GM21619 (cell line): ENCODE data around the gene HNRNPH2.

Experiments used
- ATAC-seq: cut with Tn5 transposase; IDR thresholded peaks from one replicate; pipeline ENCODE4 v1.9.1; 2021; ENCODE audit not compliant: unreplicated experiment

HNRNPH2 gene

GRCh38 chrX:101394372-101394771, 13.7 kb upstream of the HNRNPH2 start:
- no peak for ATAC-seq

GRCh38 chrX:101395789-101396188, 12.2 kb upstream of the HNRNPH2 start:
- ATAC-seq, result no peak

GRCh38 chrX:101397779-101398178, 10.2 kb upstream of the HNRNPH2 start:
- ATAC-seq, result no peak

GRCh38 chrX:101398694-101399093, 9.3 kb upstream of the HNRNPH2 start:
- no peak for ATAC-seq

- no peak for ATAC-seq
Observed at GRCh38 chrX:101399825-101400224, 8.2 kb upstream of the HNRNPH2 start.

- peak; percentile 0 for ATAC-seq
Observed at GRCh38 chrX:101407167-101407747, 765 bp upstream of the HNRNPH2 start.

- ATAC-seq, result no peak
Observed at GRCh38 chrX:101408532-101408841, 465 bp downstream of the HNRNPH2 start.

- ATAC-seq, result no peak
Observed at GRCh38 chrX:101409043-101409442, 1.0 kb downstream of the HNRNPH2 start.

GRCh38 chrX:101410461-101410860, 2.4 kb downstream of the HNRNPH2 start:
- ATAC-seq, result no peak

GRCh38 chrX:101411984-101412383, 4.0 kb downstream of the HNRNPH2 start:
- ATAC-seq, result no peak

GRCh38 chrX:101415180-101416145, 7.4 kb downstream of the HNRNPH2 start:
- ATAC-seq, result peak; percentile 65

GRCh38 chrX:101416691-101417090, 8.7 kb downstream of the HNRNPH2 start:
- ATAC-seq, result no peak

GRCh38 chrX:101417190-101417589, 9.2 kb downstream of the HNRNPH2 start:
- ATAC-seq, result no peak

GRCh38 chrX:101417981-101418841, 10.2 kb downstream of the HNRNPH2 start:
- ATAC-seq, result peak; percentile 42

- no peak for ATAC-seq
Observed at GRCh38 chrX:101419489-101419888, 11.5 kb downstream of the HNRNPH2 start.

GRCh38 chrX:101427954-101428353, 19.9 kb downstream of the HNRNPH2 start:
- no peak for ATAC-seq

GRCh38 chrX:101429934-101430333, 21.9 kb downstream of the HNRNPH2 start:
- ATAC-seq, result peak; percentile 51

- peak; percentile 96 for ATAC-seq
Observed at GRCh38 chrX:101430457-101431078, 22.5 kb downstream of the HNRNPH2 start.

- no peak for ATAC-seq
Observed at GRCh38 chrX:101442085-101442484, 34.1 kb downstream of the HNRNPH2 start.

- ATAC-seq, result no peak
Observed at GRCh38 chrX:101449279-101449678, 41.3 kb downstream of the HNRNPH2 start.

GRCh38 chrX:101450085-101450484, 42.1 kb downstream of the HNRNPH2 start:
- ATAC-seq, result no peak
